SKM-1 treated with dmso at 0.1 percent for 144 hours (cell line): Measurements from ENCODE around the gene SRD5A1.

Experiments
- DNase-seq: peaks from one replicate; lab custom pipeline; 2025; ENCODE audit not compliant: unreplicated experiment; lab: John Stamatoyannopoulos, UW

Gene SRD5A1

DNA sequence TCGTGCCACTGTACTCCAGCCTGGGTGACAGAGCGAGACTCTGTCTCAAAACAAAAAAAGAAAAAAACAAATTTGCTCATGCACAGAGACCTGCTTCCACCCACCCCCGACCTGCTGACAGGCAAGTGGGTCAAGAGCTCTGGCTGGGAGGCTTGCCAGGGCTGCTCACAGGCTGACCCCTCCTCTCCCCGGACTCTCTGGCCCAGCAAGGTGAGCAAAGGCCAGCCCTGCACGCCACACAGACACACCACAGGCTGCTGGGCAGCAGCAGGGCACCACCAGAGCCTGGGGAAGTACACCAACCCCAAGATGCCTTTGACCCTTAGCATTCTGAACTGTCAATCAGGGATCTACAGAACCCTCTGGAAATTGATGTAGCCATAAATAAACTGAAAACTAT lies 29.6 kb upstream of the SRD5A1 start:
- no peak for DNase-seq

- DNase-seq = no peak
Measured at GRCh38 chr5:6604341-6604740, 28.9 kb upstream of the SRD5A1 start.

- DNase-seq = no peak
Measured at GRCh38 chr5:6604946-6605345, 28.3 kb upstream of the SRD5A1 start.

GRCh38 chr5:6606884-6607558 lies 26.2 kb upstream of the SRD5A1 start:
- DNase-seq = no peak

DNA sequence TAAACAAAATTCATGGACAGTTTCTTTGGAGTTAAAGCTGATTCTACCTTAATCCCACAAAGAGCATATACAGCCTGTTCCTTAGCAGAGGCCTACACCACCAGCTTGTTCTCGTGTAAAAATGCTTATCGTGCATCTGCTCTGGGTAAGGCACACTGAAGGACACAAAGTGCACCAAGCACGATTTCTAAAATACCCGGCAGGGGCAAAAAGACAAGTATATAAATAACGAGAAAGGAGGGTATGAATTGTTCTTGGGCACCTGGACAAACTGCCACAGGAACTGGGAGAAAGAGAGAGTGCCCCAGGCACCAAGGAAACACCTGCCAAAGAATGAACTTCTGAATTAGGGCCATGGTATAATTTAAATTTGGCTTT lies 25.7 kb upstream of the SRD5A1 start:
- no peak for DNase-seq

DNA sequence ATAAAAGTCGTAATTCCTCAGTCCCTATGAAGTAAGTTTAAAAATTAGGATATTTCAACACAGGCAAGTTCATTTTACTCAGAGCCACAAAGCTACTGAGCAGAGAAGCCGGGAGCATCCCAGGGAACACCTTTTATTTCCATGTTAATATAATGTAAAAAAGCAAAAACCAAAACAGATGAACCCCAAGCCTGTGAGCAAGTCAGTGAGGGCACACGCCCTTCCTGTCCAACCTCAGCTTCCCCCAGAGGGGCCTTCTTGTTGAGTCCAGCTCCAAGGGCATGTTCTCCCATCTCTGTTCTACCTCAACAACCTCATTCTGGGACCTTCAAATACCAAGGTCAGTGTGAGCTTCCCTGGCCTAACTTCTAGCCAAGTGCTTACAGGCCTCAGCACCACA lies 25.2 kb upstream of the SRD5A1 start:
- DNase-seq = no peak

GRCh38 chr5:6611334-6612256 lies 21.6 kb upstream of the SRD5A1 start:
- no peak for DNase-seq

DNA sequence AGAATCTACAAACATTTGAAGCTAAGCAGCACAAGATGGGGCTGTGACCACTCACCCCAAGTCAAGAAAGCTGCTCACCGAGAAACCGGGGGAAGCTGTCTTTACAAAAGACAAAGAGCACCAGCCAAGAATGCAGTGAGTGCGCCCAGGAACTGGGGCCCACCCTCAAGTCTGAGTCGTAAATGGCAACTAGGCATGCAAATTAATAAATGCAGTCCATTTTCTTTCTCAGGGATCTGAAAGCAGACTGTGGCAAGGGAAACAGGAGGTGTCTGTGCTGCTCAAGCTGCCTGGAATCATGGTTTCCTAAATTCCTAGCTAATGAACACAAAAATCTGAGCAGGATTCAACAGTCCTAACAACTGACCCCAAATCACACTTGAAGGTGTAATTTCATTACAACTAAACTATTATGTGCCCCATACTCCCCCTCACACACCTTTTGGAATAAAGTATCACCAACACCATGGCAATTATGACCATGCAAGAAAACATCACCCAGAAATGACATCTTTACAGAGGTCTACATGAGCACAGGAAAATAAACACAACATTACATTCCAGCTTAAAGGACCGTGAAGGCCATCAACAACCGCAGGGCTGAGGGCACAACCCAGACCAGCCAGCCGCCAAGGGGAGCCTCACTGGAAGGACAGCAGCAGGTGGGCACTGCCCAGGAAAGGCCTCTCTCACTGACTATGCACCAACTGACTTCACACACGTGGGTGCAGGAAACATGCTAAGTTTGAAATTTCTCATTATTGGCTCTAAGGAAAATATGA lies 18.0 kb upstream of the SRD5A1 start:
- no peak for DNase-seq

- no peak for DNase-seq
Measured at GRCh38 chr5:6616632-6617031, 16.6 kb upstream of the SRD5A1 start.

DNA sequence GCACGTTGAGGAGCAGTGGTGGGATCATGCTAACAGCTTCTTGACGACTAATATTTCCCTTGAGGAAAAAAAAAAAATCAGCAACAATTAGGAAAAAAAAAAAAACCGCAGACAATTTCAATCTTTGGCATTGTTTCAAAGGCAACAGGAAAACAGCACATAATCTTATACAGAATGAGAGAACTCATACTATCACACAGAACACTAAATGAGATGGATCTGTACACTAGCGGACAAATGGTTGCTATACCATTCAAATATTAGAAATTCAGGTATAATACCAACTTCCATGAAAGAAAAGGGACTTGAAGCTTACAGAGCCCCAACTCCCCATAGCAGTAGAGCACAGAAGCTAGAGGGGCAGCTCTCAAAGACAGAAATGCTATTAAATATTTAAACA lies 10.0 kb upstream of the SRD5A1 start:
- DNase-seq = no peak

DNA sequence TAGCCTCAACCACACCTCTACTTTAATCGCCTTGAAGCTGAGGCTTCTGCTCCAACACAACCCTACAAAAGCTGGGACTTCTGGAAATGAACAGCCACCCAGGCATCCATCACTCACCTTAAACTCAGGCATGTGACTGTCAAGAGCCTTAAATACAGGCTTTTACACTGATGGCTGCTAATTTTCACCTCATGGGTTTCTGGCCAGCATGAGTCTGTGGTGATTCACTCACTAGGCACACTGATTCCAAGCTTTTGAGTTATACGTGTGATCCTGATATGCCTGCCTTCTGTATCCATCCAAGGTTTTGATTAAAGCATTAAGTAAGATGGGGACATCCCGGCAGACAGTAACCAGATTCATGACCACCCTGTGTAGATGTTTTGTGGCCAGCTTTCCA lies 9.3 kb upstream of the SRD5A1 start:
- no peak for DNase-seq

DNA sequence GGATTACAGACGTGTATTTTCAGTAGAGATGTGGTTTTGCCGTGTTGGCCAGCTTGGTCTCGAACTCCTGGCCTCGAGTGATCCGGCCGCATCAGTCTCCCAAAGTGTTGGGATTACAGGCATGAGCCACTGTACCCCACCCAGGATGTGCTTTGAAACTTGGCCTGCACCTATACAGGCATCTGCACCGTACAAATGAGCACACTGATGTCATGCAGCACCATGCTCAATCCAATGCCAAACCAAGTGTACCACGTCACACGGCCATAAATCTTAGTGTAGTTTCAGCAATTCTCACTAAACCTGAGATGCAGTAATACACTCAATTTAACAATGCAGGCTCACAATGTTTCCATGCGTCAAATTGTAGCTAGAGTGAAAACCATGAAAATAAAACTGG lies 6.7 kb upstream of the SRD5A1 start:
- DNase-seq = no peak

DNA sequence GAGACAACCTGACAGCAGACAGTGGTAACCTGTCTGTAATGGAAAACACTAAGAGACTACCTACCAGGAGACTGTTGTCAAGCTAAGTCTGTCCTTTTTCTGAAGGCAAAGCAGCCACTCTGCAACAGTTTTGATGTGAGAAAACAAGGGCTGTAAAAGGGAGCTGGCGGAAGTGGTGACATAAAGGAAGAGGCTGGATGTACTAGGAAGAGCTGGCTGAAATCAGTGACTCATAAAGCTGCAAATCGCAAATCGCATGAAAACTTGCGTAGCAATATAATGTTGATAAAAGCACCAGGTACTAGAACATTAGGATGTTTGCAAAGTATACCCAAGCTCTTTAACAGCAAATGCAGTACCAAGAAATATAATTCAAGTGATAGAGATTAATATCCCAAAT lies 1.8 kb upstream of the SRD5A1 start:
- no peak for DNase-seq

- peak; percentile 27 for DNase-seq
Measured at GRCh38 chr5:6632324-6632887, 834 bp upstream of the SRD5A1 start.

GRCh38 chr5:6633469-6634245 lies 417 bp downstream of the SRD5A1 start:
- no peak for DNase-seq

- peak; percentile 36 for DNase-seq
Measured at GRCh38 chr5:6634306-6634705, 1.1 kb downstream of the SRD5A1 start.

DNA sequence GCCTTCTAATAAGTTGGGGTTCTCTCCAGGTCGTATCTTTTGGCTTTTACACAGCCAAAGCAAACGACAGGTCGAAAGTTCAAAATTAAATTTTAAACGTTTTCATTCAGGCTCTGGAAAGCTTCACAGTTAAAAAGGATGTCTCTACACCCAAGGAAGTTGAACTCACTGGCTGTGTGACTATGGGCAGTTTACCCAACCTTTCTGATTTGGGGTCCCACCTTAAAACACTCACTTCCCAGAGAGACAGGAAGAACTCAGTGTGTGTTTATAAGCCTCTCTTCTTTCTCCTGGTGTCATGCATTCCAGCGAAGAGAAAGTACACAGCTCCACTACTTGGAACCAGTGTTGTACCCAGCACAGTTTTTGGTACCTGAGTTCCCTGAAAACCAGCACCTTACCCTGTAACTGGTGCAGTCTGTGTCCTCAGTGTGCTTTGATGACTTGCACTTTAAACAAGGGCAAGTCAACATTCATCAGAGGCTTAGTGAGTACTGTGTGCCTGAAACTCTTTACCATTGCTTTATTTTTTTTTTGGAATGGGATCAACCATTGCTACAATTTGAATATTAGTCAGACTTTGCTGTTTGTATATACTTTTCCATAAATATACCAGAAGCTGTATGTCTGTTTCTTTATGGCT lies 1.7 kb downstream of the SRD5A1 start:
- DNase-seq = no peak

DNA sequence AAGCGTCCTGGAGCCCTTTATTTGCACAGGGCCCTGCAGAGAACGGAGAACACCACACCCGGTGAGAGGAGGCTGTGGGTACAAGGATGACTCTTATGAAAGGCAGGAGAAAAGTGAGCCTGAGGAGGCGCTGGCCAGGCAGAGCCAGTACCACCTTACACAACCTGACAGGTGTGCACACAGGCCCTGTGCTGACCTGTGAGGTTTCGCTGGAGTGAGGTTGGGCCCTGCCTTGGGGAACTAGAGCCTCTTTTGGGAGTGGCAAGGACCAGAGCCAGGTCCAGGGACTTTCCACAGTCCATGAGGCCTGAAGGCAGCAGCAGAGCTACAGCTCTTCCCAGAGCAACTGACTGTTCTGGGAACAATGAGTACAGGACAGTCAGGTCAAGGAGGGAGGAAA lies 3.1 kb downstream of the SRD5A1 start:
- no peak for DNase-seq

DNA sequence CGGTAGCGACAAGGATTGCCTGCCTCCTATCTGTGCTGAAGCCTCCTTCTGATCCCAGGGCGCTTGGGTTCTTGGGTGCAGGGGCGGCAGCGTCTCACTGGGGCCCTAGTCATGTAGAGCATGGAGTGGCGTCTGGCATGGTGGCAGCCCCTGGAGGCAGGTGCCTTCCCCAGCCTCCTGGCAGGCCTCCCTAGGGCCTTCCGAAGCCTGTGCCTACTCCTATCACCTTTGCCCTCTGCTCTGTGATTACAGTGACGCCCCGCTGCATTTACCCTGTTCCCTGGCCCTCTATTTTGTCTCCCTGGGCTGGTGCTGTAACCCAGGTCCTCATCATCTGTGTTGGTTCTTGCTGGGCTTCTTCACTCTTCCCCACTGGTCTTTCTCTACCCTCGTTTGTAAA lies 3.8 kb downstream of the SRD5A1 start:
- no peak for DNase-seq

- DNase-seq = no peak
Measured at GRCh38 chr5:6637590-6637989, 4.3 kb downstream of the SRD5A1 start.
